ENCODE results near the gene EDDM3A. TPM values are rescaled to one million over a fixed set of nuclear protein-coding genes. Genes with fewer than 3 reads are reported as not detected.

EDDM3A gene
- polyA plus RNA-seq, 2 donors = not detected

GRCh38 chr14:20774258-20774824, 28.7 kb downstream of the EDDM3A start:
- WGBS, 2 donors = 70 to 73% methylated on average over 5 of the region's 5 CpGs

GRCh38 chr14:20775043-20775442, 29.4 kb downstream of the EDDM3A start:
- 58 to 64% methylated on average over 6 of the region's 6 CpGs for WGBS, 2 donors
- H3K4me3 ChIP-seq (ENCODE audit: low read depth in 1 of 2, low read length in 2 of 2) = no peak overlapping the region
- H3K4me1 ChIP-seq (ENCODE audit: control insufficient read depth in 2 of 2, insufficient read depth in 2 of 2, low read length in 1 of 2) = no peaks in the 10 kb centered on the region
- no peaks in the 10 kb centered on the region for H3K9me3 ChIP-seq (ENCODE audit: control insufficient read depth in 2 of 2, insufficient read depth in 1 of 2, low read depth in 1 of 2, low read length in 1 of 2)
- no peaks in the 10 kb centered on the region for H3K27me3 ChIP-seq (ENCODE audit: control insufficient read depth in 1 of 2, insufficient read depth in 2 of 2, low read length in 2 of 2)
- no peaks in the 10 kb centered on the region for H3K36me3 ChIP-seq (ENCODE audit: control insufficient read depth in 2 of 2, insufficient read depth in 2 of 2, low read length in 1 of 2)
- H3K27ac ChIP-seq (ENCODE audit: low read depth in 2 of 2, low read length in 1 of 2) = no peak overlapping the region

More at GRCh38 chr14:20774258-20774824, 28.7 kb downstream of the EDDM3A start:
- no peaks in the 10 kb centered on the region for H3K27me3 ChIP-seq (ENCODE audit: control insufficient read depth in 1 of 2, insufficient read depth in 2 of 2, low read length in 2 of 2)
- no peak overlapping the region for H3K27ac ChIP-seq (ENCODE audit: low read depth in 2 of 2, low read length in 1 of 2)
- no peaks in the 10 kb centered on the region for H3K36me3 ChIP-seq (ENCODE audit: control insufficient read depth in 2 of 2, insufficient read depth in 2 of 2, low read length in 1 of 2)
- H3K4me3 ChIP-seq (ENCODE audit: low read depth in 1 of 2, low read length in 2 of 2) = no peak overlapping the region
- H3K4me1 ChIP-seq (ENCODE audit: control insufficient read depth in 2 of 2, insufficient read depth in 2 of 2, low read length in 1 of 2) = no peaks in the 10 kb centered on the region
- no peaks in the 10 kb centered on the region for H3K9me3 ChIP-seq (ENCODE audit: control insufficient read depth in 2 of 2, insufficient read depth in 1 of 2, low read depth in 1 of 2, low read length in 1 of 2)

GRCh38 chr14:20775901-20776300, 30.2 kb downstream of the EDDM3A start:
- H3K27ac ChIP-seq (ENCODE audit: low read depth in 2 of 2, low read length in 1 of 2) = no peak overlapping the region
- H3K4me3 ChIP-seq (ENCODE audit: low read depth in 1 of 2, low read length in 2 of 2) = no peak overlapping the region
- H3K4me1 ChIP-seq (ENCODE audit: control insufficient read depth in 2 of 2, insufficient read depth in 2 of 2, low read length in 1 of 2) = no peaks in the 10 kb centered on the region
- H3K27me3 ChIP-seq (ENCODE audit: control insufficient read depth in 1 of 2, insufficient read depth in 2 of 2, low read length in 2 of 2) = no peaks in the 10 kb centered on the region
- no peaks in the 10 kb centered on the region for H3K36me3 ChIP-seq (ENCODE audit: control insufficient read depth in 2 of 2, insufficient read depth in 2 of 2, low read length in 1 of 2)
- WGBS, 2 donors = 85 to 91% methylated on average over 1 of the region's 1 CpG
- H3K9me3 ChIP-seq (ENCODE audit: control insufficient read depth in 2 of 2, insufficient read depth in 1 of 2, low read depth in 1 of 2, low read length in 1 of 2) = no peaks in the 10 kb centered on the region

GRCh38 chr14:20781803-20782202, 36.1 kb downstream of the EDDM3A start:
- H3K4me1 ChIP-seq (ENCODE audit: control insufficient read depth in 2 of 2, insufficient read depth in 2 of 2, low read length in 1 of 2) = no peaks in the 10 kb centered on the region
- no peak overlapping the region for H3K4me3 ChIP-seq (ENCODE audit: low read depth in 1 of 2, low read length in 2 of 2)
- no peak overlapping the region for H3K27ac ChIP-seq (ENCODE audit: low read depth in 2 of 2, low read length in 1 of 2)
- WGBS, 2 donors = 25 to 33% methylated on average over 4 of the region's 4 CpGs
- no peaks in the 10 kb centered on the region for H3K36me3 ChIP-seq (ENCODE audit: control insufficient read depth in 2 of 2, insufficient read depth in 2 of 2, low read length in 1 of 2)
- no peaks in the 10 kb centered on the region for H3K9me3 ChIP-seq (ENCODE audit: control insufficient read depth in 2 of 2, insufficient read depth in 1 of 2, low read depth in 1 of 2, low read length in 1 of 2)
- no peaks in the 10 kb centered on the region for H3K27me3 ChIP-seq (ENCODE audit: control insufficient read depth in 1 of 2, insufficient read depth in 2 of 2, low read length in 2 of 2)

GRCh38 chr14:20782280-20782890, 36.7 kb downstream of the EDDM3A start:
- no peak overlapping the region for H3K27ac ChIP-seq (ENCODE audit: low read depth in 2 of 2, low read length in 1 of 2)
- H3K36me3 ChIP-seq (ENCODE audit: control insufficient read depth in 2 of 2, insufficient read depth in 2 of 2, low read length in 1 of 2) = no peaks in the 10 kb centered on the region
- WGBS, 2 donors = 17 to 18% methylated on average over 5 of the region's 5 CpGs
- no peak overlapping the region for H3K4me3 ChIP-seq (ENCODE audit: low read depth in 1 of 2, low read length in 2 of 2)
- H3K9me3 ChIP-seq (ENCODE audit: control insufficient read depth in 2 of 2, insufficient read depth in 1 of 2, low read depth in 1 of 2, low read length in 1 of 2) = no peaks in the 10 kb centered on the region
- no peaks in the 10 kb centered on the region for H3K27me3 ChIP-seq (ENCODE audit: control insufficient read depth in 1 of 2, insufficient read depth in 2 of 2, low read length in 2 of 2)
- H3K4me1 ChIP-seq (ENCODE audit: control insufficient read depth in 2 of 2, insufficient read depth in 2 of 2, low read length in 1 of 2) = no peaks in the 10 kb centered on the region

GRCh38 chr14:20787025-20787424, 41.3 kb downstream of the EDDM3A start:
- no peak overlapping the region for H3K27ac ChIP-seq (ENCODE audit: low read depth in 2 of 2, low read length in 1 of 2)
- no peaks in the 10 kb centered on the region for H3K27me3 ChIP-seq (ENCODE audit: control insufficient read depth in 1 of 2, insufficient read depth in 2 of 2, low read length in 2 of 2)
- WGBS, 2 donors = 68 to 73% methylated on average over 4 of the region's 4 CpGs
- no peaks in the 10 kb centered on the region for H3K4me1 ChIP-seq (ENCODE audit: control insufficient read depth in 2 of 2, insufficient read depth in 2 of 2, low read length in 1 of 2)
- no peaks in the 10 kb centered on the region for H3K9me3 ChIP-seq (ENCODE audit: control insufficient read depth in 2 of 2, insufficient read depth in 1 of 2, low read depth in 1 of 2, low read length in 1 of 2)
- H3K36me3 ChIP-seq (ENCODE audit: control insufficient read depth in 2 of 2, insufficient read depth in 2 of 2, low read length in 1 of 2) = no peaks in the 10 kb centered on the region
- H3K4me3 ChIP-seq (ENCODE audit: low read depth in 1 of 2, low read length in 2 of 2) = no peak overlapping the region

- no peaks in the 10 kb centered on the region for H3K9me3 ChIP-seq (ENCODE audit: control insufficient read depth in 2 of 2, insufficient read depth in 1 of 2, low read depth in 1 of 2, low read length in 1 of 2)
- H3K4me1 ChIP-seq (ENCODE audit: control insufficient read depth in 2 of 2, insufficient read depth in 2 of 2, low read length in 1 of 2) = no peaks in the 10 kb centered on the region
- 61% methylated on average over 3 of the region's 3 CpGs for WGBS, 2 donors
- no peak overlapping the region for H3K27ac ChIP-seq (ENCODE audit: low read depth in 2 of 2, low read length in 1 of 2)
- no peak overlapping the region for H3K4me3 ChIP-seq (ENCODE audit: low read depth in 1 of 2, low read length in 2 of 2)
- no peaks in the 10 kb centered on the region for H3K36me3 ChIP-seq (ENCODE audit: control insufficient read depth in 2 of 2, insufficient read depth in 2 of 2, low read length in 1 of 2)
- H3K27me3 ChIP-seq (ENCODE audit: control insufficient read depth in 1 of 2, insufficient read depth in 2 of 2, low read length in 2 of 2) = no peaks in the 10 kb centered on the region
Observed at GRCh38 chr14:20789230-20789813, 43.6 kb downstream of the EDDM3A start.

- Histone ChIP-seq H3K27me3 (ENCODE audit: control insufficient read depth in 1 of 2, insufficient read depth in 2 of 2, low read length in 2 of 2) (no peaks in the 10 kb centered on the region), H3K36me3 (ENCODE audit: control insufficient read depth in 2 of 2, insufficient read depth in 2 of 2, low read length in 1 of 2) (no peaks in the 10 kb centered on the region), H3K4me1 (ENCODE audit: control insufficient read depth in 2 of 2, insufficient read depth in 2 of 2, low read length in 1 of 2) (no peaks in the 10 kb centered on the region), H3K4me3 (ENCODE audit: low read depth in 1 of 2, low read length in 2 of 2) (no peak overlapping the region), H3K9me3 (ENCODE audit: control insufficient read depth in 2 of 2, insufficient read depth in 1 of 2, low read depth in 1 of 2, low read length in 1 of 2) (no peaks in the 10 kb centered on the region), H3K27ac (ENCODE audit: low read depth in 2 of 2, low read length in 1 of 2) (no peak overlapping the region)
- WGBS, 2 donors = 82 to 86% methylated on average over 13 of the region's 13 CpGs
Observed at GRCh38 chr14:20790464-20791116, 44.9 kb downstream of the EDDM3A start.

GRCh38 chr14:20791187-20791586, 45.5 kb downstream of the EDDM3A start:
- Histone ChIP-seq H3K36me3 (ENCODE audit: control insufficient read depth in 2 of 2, insufficient read depth in 2 of 2, low read length in 1 of 2) (no peaks in the 10 kb centered on the region), H3K27ac (ENCODE audit: low read depth in 2 of 2, low read length in 1 of 2) (no peak overlapping the region), H3K4me1 (ENCODE audit: control insufficient read depth in 2 of 2, insufficient read depth in 2 of 2, low read length in 1 of 2) (no peaks in the 10 kb centered on the region), H3K9me3 (ENCODE audit: control insufficient read depth in 2 of 2, insufficient read depth in 1 of 2, low read depth in 1 of 2, low read length in 1 of 2) (no peaks in the 10 kb centered on the region), H3K27me3 (ENCODE audit: control insufficient read depth in 1 of 2, insufficient read depth in 2 of 2, low read length in 2 of 2) (no peaks in the 10 kb centered on the region), H3K4me3 (ENCODE audit: low read depth in 1 of 2, low read length in 2 of 2) (no peak overlapping the region)
- WGBS, 2 donors = 67% methylated on average over 7 of the region's 7 CpGs
